ENCODE measurements around the gene TDRD15. TPM values are rescaled to one million over a fixed set of nuclear protein-coding genes. Genes with fewer than 3 reads are reported as not detected.
A peak's percentile ranks its signal among the peaks of the same experiment; 100 is the strongest.

The TDRD15 gene
- total RNA-seq, 1 experiment from 2014 or later = not detected

GRCh38 chr2:21165350-21165749 is 41.6 kb downstream of the TDRD15 start:
- peak; percentile 55 for TF ChIP-seq CTCF (conservative IDR thresholded peaks at IDR 0.05)
- H3K27ac Mint-ChIP-seq = no peak overlapping the region

More at GRCh38 chr2:21165350-21165749, 41.6 kb downstream of the TDRD15 start:
- Histone ChIP-seq H4K5ac (ENCODE audit: insufficient read length, low read depth, low read length) (no peak overlapping the region), H3K14ac (ENCODE audit: insufficient read depth, low read length) (no peak overlapping the region), H2BK12ac (ENCODE audit: insufficient read length, low read depth, low read length) (no peak overlapping the region), H2BK5ac (ENCODE audit: insufficient read length, low read length) (no peak overlapping the region), H2BK120ac (ENCODE audit: low read depth, low read length, poor library complexity, severe bottlenecking) (no peak overlapping the region), H3T11ph (ENCODE audit: low read length) (no peak overlapping the region), H3K4me2 (ENCODE audit: insufficient read depth, insufficient read length, low read length) (no peak overlapping the region), H3K9ac (ENCODE audit: extremely low read depth, insufficient read length, low read length) (no peak overlapping the region), H3K4me1 (ENCODE audit: insufficient read depth, low read length) (no peaks in the 10 kb centered on the region), H3K56ac (ENCODE audit: insufficient read length, low read depth, low read length) (no peak overlapping the region), H2BK20ac (ENCODE audit: low read depth, low read length, poor library complexity, severe bottlenecking) (no peak overlapping the region), H3K23me2 (ENCODE audit: insufficient read length, low read depth, low read length, poor library complexity, severe bottlenecking) (no peaks in the 10 kb centered on the region), H3K27ac (ENCODE audit: insufficient read length, low read depth, low read length) (no peak overlapping the region), H2AFZ (ENCODE audit: low read length) (no peak overlapping the region), H3K79me2 (ENCODE audit: insufficient read depth, low read length) (no peaks in the 10 kb centered on the region), H2AK5ac (ENCODE audit: insufficient read length, low read length) (no peak overlapping the region), H3K4ac (ENCODE audit: low read depth, low read length) (no peak overlapping the region), H3K79me1 (ENCODE audit: insufficient read depth, low read depth, low read length, poor library complexity, severe bottlenecking) (no peaks in the 10 kb centered on the region), H2BK15ac (ENCODE audit: low read depth, low read length) (no peak overlapping the region), H4K8ac (replicated peaks; ENCODE audit: insufficient read length, low read depth, low read length) (no peak overlapping the region), H3K9me3 (ENCODE audit: control insufficient read depth, low read depth, low read length) (no peaks in the 10 kb centered on the region), H3K23ac (ENCODE audit: insufficient read length, low read depth, low read length) (no peak overlapping the region), H4K91ac (ENCODE audit: insufficient read length, low read depth, low read length) (no peak overlapping the region), H3K27me3 (ENCODE audit: insufficient read depth, low read length) (no peaks in the 10 kb centered on the region), H3K18ac (ENCODE audit: insufficient read length, low read depth, low read length) (no peak overlapping the region), H4K20me1 (ENCODE audit: control insufficient read depth, insufficient read depth, insufficient read length) (no peaks in the 10 kb centered on the region)
- Mint-ChIP-seq H3K4me1 (no peaks in the 10 kb centered on the region), H3K27me3 (ENCODE audit: low read depth) (no peaks in the 10 kb centered on the region), H3K9me3 (no peaks in the 10 kb centered on the region; a peak in 1 of 5 replicates), H3K36me3 (ENCODE audit: insufficient read depth in 1 of 3, low read depth in 3 of 3) (no peaks in the 10 kb centered on the region; a peak in 2 of 7 replicates), H3K4me3 (no peak overlapping the region)
- no CpG with 5 or more reads among the region's 1 CpG for WGBS (ENCODE audit: extremely low coverage, insufficient read length, low lambda C conversion rate)
- no peak for DNase-seq
